A549 (cell line): Measurements from ENCODE around the gene RAPGEF2. TPM values are rescaled to one million over a fixed set of nuclear protein-coding genes. Genes with fewer than 3 reads are reported as not detected.

Experiments used
- ATAC-seq, 2 experiments: fragments of 200-7000 bp in 1 of 2; fragments of >200 bp in 1 of 2; cut with Nextera tagmentation in 1 of 2; cut with Tn5 transposase in 1 of 2; 3 replicates each; pipeline versions ENCODE4 v1.8.0 to v1.9.1; 2018 to 2020; ENCODE audit warnings: mild to moderate bottlenecking in 1 of 2, moderate library complexity in 1 of 2
- CTCF ChIA-PET: fragments of 300-600 bp; sonication (Branson Sonifier 250); formaldehyde crosslinking; extraction: SDS; loops from one replicate; lab custom pipeline; 2021; ENCODE audit warnings: antibody characterized with exemption, inconsistent platforms; lab: Yijun Ruan, JAX
- POLR2A ChIA-PET: fragments of 350-600 bp; formaldehyde crosslinking; extraction: SDS; loops from one replicate; lab custom pipeline; 2021; ENCODE audit warnings: antibody characterized with exemption, inconsistent platforms; lab: Yijun Ruan, JAX
- DNase-seq, 2 experiments: peaks; one replicate each; pipeline versions ENCODE4 v3.0.0 to v3.0.0-alpha.2; 2011 to 2016; ENCODE audit warnings: low read depth in 1 of 2, low spot score in 1 of 2
- FAIRE-seq: peaks from 2 replicates; lab custom pipeline; 2011; peaks lifted over from hg19 to GRCh38; lab: Jason Lieb, UNC
- H3K27ac ChIP-seq, 2 experiments: fragments of >200 bp; sonication (Bioruptor Twin); formaldehyde crosslinking; 3 replicates each; pipeline ENCODE4 v1.5.1; 2016 to 2017
- H3K4me1 ChIP-seq: fragments of >200 bp; sonication (Bioruptor Twin); formaldehyde crosslinking; 3 replicates; pipeline ENCODE4 v1.6.1; 2016
- H3K4me2 ChIP-seq: fragments of >200 bp; sonication (Bioruptor Twin); formaldehyde crosslinking; 3 replicates; pipeline ENCODE4 v1.6.1; 2016
- H3K4me3 ChIP-seq: fragments of >200 bp; sonication (Bioruptor Twin); formaldehyde crosslinking; 3 replicates; pipeline ENCODE4 v1.5.1; 2016
- H3K9me3 ChIP-seq: fragments of >200 bp; sonication (Bioruptor Twin); formaldehyde crosslinking; 3 replicates; pipeline ENCODE4 v1.6.1; 2016
- BHLHE40 ChIP-seq: IDR thresholded peaks from 2 replicates; pipeline ENCODE4 v1.6.1; 2012; ENCODE audit warnings: low read depth, low read length, inconsistent platforms
- CHD2 ChIP-seq: fragments of 150-350 bp; IDR thresholded peaks from 2 replicates; pipeline ENCODE4 v1.6.1; 2014; ENCODE audit warnings: low read length; ENCODE audit not compliant: partially characterized antibody
- CHD4 ChIP-seq: fragments of 200-600 bp; sonication (generic); IDR thresholded peaks from 2 replicates; pipeline ENCODE4 v1.6.1; 2016; ENCODE audit warnings: antibody characterized with exemption, mild to moderate bottlenecking, borderline replicate concordance
- EHF ChIP-seq: fragments of 250-450 bp; sonication (Bioruptor Pico); IDR thresholded peaks from 2 replicates; pipeline ENCODE4 v1.5.0; 2020; ENCODE audit warnings: mild to moderate bottlenecking
- ESRRA ChIP-seq: fragments of 150-350 bp; IDR thresholded peaks from 2 replicates; pipeline ENCODE4 v1.6.1; 2014; ENCODE audit warnings: mild to moderate bottlenecking, low read length, borderline replicate concordance
- FOSB ChIP-seq: fragments of 250-450 bp; sonication (Bioruptor Pico); IDR thresholded peaks from 2 replicates; pipeline ENCODE4 v1.5.0; 2020; ENCODE audit warnings: mild to moderate bottlenecking, moderate library complexity
- FOXS1 ChIP-seq: fragments of 250-450 bp; sonication (Bioruptor Pico); IDR thresholded peaks from 2 replicates; pipeline ENCODE4 v1.5.0; 2020; ENCODE audit warnings: mild to moderate bottlenecking, moderate library complexity
- GATA3 ChIP-seq: IDR thresholded peaks from 2 replicates; pipeline ENCODE4 v1.6.1; 2012; ENCODE audit warnings: borderline replicate concordance
- JUN ChIP-seq, 2 experiments: fragments of >200 bp; sonication (Bioruptor Twin); formaldehyde crosslinking; IDR thresholded peaks; 2 replicates in 1 of 2; 3 replicates in 1 of 2; pipeline ENCODE4 v1.6.1; 2016 to 2017
- KDM5A ChIP-seq: fragments of 200-600 bp; sonication (generic); IDR thresholded peaks from 2 replicates; pipeline ENCODE4 v1.6.1; 2016; ENCODE audit warnings: antibody characterized with exemption, mild to moderate bottlenecking
- NR3C1 ChIP-seq: fragments of >200 bp; sonication (Bioruptor Twin); formaldehyde crosslinking; IDR thresholded peaks from 3 replicates; pipeline ENCODE4 v1.6.1; 2017
- POLR2A ChIP-seq: IDR thresholded peaks from 2 replicates; pipeline ENCODE4 v1.6.1; 2012; ENCODE audit warnings: mild to moderate bottlenecking, low read length
- POLR2AphosphoS2 ChIP-seq: conservative IDR thresholded peaks from 2 replicates; pipeline ENCODE4 v1.6.1; 2012; ENCODE audit warnings: low read length, improper control_type of control experiment, inconsistent platforms
- RAD21 ChIP-seq, 2 experiments: fragments of >200 bp in 1 of 2; sonication (Bioruptor Twin) in 1 of 2; formaldehyde crosslinking in 1 of 2; IDR thresholded peaks in 1 of 2; conservative IDR thresholded peaks in 1 of 2; 2 replicates in 1 of 2; 3 replicates in 1 of 2; pipeline ENCODE4 v1.6.1; 2012 to 2018; ENCODE audit warnings: inconsistent platforms in 1 of 2
- RARB ChIP-seq: fragments of 250-450 bp; sonication (Bioruptor Pico); IDR thresholded peaks from 2 replicates; pipeline ENCODE4 v1.8.0; 2021; ENCODE audit warnings: mild to moderate bottlenecking, moderate library complexity
- RNF2 ChIP-seq: fragments of 200-600 bp; sonication (generic); IDR thresholded peaks from 2 replicates; pipeline ENCODE4 v1.6.1; 2016; ENCODE audit warnings: low read depth, mild to moderate bottlenecking, antibody characterized with exemption, moderate library complexity, borderline replicate concordance
- SREBF2 ChIP-seq: fragments of 450-650 bp; IDR thresholded peaks from 2 replicates; pipeline ENCODE4 v1.6.1; 2014; ENCODE audit warnings: mild to moderate bottlenecking, moderate library complexity
- TFCP2L1 ChIP-seq: fragments of 250-450 bp; sonication (Bioruptor Pico); IDR thresholded peaks from 2 replicates; pipeline ENCODE4 v1.5.0; 2021; ENCODE audit warnings: mild to moderate bottlenecking
- ZC3H11A ChIP-seq: fragments of 450-650 bp; IDR thresholded peaks from 2 replicates; pipeline ENCODE4 v1.6.1; 2014; ENCODE audit warnings: antibody characterized with exemption, mild to moderate bottlenecking
- ZSCAN20 ChIP-seq: fragments of 250-450 bp; sonication (Bioruptor Pico); IDR thresholded peaks from 2 replicates; pipeline ENCODE4 v1.8.0; 2022; ENCODE audit warnings: mild to moderate bottlenecking, moderate library complexity
- WGBS: methylation state at CpG from one replicate; pipeline ENCODE4 v1.1.6; 2017; ENCODE audit errors: missing lambda C conversion rate; 5-methylcytosine and 5-hydroxymethylcytosine counted together
- polyA plus RNA-seq, 4 experiments: library from polyadenylated mRNA; depleted of rRNA in 3 of 4; stranded (reverse); fragments of >200 nt; fragmentation: RNase III in 1 of 4; extraction: RNeasy Plus Mini Kit Qiagen cat#74134 plus additional on column Dnase treatment in 1 of 4; gene quantifications; 2 replicates in 3 of 4; 3 replicates in 1 of 4; pipeline ENCODE4 v1.2.3, GENCODE V29; 2011 to 2017
- TF ChIP-seq, protein P1 (sequence below): fragments of 250-450 bp; sonication (Bioruptor Pico); IDR thresholded peaks from 2 replicates; pipeline ENCODE4 v1.5.0; 2020; ENCODE audit warnings: low read depth, mild to moderate bottlenecking, moderate library complexity
- TF ChIP-seq, protein P2 (sequence below): fragments of 450-650 bp; IDR thresholded peaks from 2 replicates; pipeline ENCODE4 v1.6.1; 2014; ENCODE audit warnings: antibody characterized with exemption
- TF ChIP-seq, protein P3 (sequence below): IDR thresholded peaks from 2 replicates; pipeline ENCODE4 v1.6.1; 2012; ENCODE audit warnings: low read depth, borderline replicate concordance
- TF ChIP-seq, protein P4 (sequence below): IDR thresholded peaks from 2 replicates; pipeline ENCODE4 v1.6.1; 2012
- TF ChIP-seq, protein P5 (sequence below): fragments of 250-450 bp; sonication (Bioruptor Pico); IDR thresholded peaks from 2 replicates; pipeline ENCODE4 v1.5.0; 2021; ENCODE audit warnings: mild to moderate bottlenecking, moderate library complexity, borderline replicate concordance

The RAPGEF2 gene
- polyA plus RNA-seq, 2 of the 4 experiments (the other 2 are of a cell fraction): 10.7 to 31.8 TPM

DNA sequence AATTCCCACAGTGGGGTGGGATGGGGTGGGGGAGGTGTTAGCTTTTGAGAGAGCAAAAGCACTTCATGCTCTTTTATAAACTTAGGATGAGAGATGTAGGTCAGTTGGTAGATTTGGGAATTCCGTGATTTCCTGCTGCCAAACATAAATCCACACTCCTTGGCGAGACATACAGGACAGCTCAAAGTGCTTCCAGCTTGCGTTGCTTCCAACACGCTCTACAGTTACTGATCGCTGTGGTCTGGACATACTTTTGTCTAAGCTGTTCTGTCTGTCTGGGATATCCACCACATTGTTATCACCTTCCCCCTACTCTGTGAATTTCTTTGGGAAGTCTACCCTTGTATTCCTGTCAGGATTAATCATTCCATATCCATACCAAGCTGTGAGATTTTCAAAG, 117.5 kb downstream of the RAPGEF2 start:
- ATAC-seq (no peak), DNase-seq (no peak), FAIRE-seq (no peak)
- no peaks in the 10 kb centered on the region for H3K9me3 ChIP-seq
- WGBS: 92% methylated on average over 5 of the region's 5 CpGs
- H3K4me1 ChIP-seq: no peaks in the 10 kb centered on the region
- ChIA-PET CTCF (interaction anchor here (1.2 kb wide), 1 partner anchor 17 kb away, joined by 3 read pairs; no protein-coding TSS in a partner anchor), POLR2A (no interaction called here)
- no peak overlapping the region for H3K27ac ChIP-seq
- no peak for TF ChIP-seq POLR2A
- TF ChIP-seq, protein P1, sequence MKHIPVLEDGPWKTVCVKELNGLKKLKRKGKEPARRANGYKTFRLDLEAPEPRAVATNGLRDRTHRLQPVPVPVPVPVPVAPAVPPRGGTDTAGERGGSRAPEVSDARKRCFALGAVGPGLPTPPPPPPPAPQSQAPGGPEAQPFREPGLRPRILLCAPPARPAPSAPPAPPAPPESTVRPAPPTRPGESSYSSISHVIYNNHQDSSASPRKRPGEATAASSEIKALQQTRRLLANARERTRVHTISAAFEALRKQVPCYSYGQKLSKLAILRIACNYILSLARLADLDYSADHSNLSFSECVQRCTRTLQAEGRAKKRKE: no peak
- TF ChIP-seq KDM5A: no peak
- no peak for TF ChIP-seq ZC3H11A
- TF ChIP-seq, protein P2, sequence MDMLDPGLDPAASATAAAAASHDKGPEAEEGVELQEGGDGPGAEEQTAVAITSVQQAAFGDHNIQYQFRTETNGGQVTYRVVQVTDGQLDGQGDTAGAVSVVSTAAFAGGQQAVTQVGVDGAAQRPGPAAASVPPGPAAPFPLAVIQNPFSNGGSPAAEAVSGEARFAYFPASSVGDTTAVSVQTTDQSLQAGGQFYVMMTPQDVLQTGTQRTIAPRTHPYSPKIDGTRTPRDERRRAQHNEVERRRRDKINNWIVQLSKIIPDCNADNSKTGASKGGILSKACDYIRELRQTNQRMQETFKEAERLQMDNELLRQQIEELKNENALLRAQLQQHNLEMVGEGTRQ: no peak
- TF ChIP-seq FOSB (CRISPR knock-in tag): no peak
- no peak overlapping the region for H3K4me2 ChIP-seq
- H3K4me3 ChIP-seq: no peak overlapping the region

DNA sequence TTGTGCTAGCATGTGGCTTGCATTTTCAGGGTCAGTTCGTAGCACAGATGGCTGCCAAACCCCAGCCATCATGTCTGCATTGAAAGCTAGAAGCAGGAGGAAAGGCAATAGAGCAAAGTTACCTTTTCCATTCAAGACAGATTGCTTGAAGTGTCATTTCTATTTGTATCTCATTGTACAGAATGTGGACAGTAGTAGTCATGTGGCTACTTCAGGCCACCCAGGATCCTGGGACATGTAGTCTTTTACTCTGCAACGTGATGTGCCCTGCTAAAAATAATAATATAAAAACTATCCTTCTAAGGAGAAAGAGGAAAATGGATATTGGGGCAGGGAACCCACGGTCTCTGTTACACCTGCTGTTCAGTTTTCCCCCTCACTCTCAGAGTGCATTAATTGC, 118.4 kb downstream of the RAPGEF2 start:
- no peak overlapping the region for H3K4me3 ChIP-seq
- no peaks in the 10 kb centered on the region for H3K9me3 ChIP-seq
- DNase-seq (no peak), FAIRE-seq (no peak), ATAC-seq (no peak)
- H3K4me2 ChIP-seq: no peak overlapping the region
- POLR2A ChIA-PET: no interaction called here
- TF ChIP-seq ZC3H11A: no peak
- 82% methylated on average over 3 of the region's 3 CpGs for WGBS
- CTCF ChIA-PET: no interaction called here
- H3K4me1 ChIP-seq: no peaks in the 10 kb centered on the region
- H3K27ac ChIP-seq: no peak overlapping the region

DNA sequence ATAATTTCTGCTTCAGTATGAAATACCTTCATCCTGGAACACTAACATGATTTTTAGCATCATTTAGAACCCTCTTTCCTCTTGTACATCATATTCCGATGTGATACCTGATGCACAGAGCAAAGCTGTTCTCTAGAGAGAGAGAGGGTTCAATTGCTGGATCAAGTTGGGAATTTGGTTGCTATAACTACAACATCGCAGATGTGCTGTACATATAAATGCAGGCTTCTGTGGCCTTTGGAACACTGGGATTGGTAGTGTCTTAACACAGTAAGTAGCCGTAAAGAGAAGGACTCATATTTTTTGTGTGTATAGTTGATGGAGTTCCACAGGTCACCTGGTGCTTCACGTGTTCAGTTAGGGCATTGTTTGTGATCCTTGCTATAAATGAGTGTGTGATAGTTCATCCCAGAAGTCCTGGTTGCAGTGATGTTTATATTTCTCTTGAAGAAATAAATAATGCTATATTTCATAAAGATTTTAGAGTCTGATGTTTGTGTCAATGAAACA, 119.2 kb downstream of the RAPGEF2 start:
- no peak for TF ChIP-seq RAD21 (conservative IDR thresholded peaks at IDR 0.05 in 1 of 2, IDR thresholded peaks at IDR 0.05 in 1 of 2)
- no peak for TF ChIP-seq EHF
- no peak for TF ChIP-seq RNF2
- no peak for TF ChIP-seq BHLHE40
- no peak for TF ChIP-seq CHD4
- no peak for TF ChIP-seq CHD2
- no peak for TF ChIP-seq RARB (CRISPR knock-in tag)
- no peak for TF ChIP-seq FOXS1 (CRISPR knock-in tag)
- TF ChIP-seq JUN (IDR thresholded peaks at IDR 0.05): no peak
- TF ChIP-seq POLR2AphosphoS2: no peak
- TF ChIP-seq NR3C1: no peak
- TF ChIP-seq, protein P3, sequence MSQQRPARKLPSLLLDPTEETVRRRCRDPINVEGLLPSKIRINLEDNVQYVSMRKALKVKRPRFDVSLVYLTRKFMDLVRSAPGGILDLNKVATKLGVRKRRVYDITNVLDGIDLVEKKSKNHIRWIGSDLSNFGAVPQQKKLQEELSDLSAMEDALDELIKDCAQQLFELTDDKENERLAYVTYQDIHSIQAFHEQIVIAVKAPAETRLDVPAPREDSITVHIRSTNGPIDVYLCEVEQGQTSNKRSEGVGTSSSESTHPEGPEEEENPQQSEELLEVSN: no peak
- TF ChIP-seq TFCP2L1 (CRISPR knock-in tag): no peak
- TF ChIP-seq ESRRA: no peak
- no peak for TF ChIP-seq ZC3H11A
- TF ChIP-seq GATA3: no peak
- TF ChIP-seq, protein P4, sequence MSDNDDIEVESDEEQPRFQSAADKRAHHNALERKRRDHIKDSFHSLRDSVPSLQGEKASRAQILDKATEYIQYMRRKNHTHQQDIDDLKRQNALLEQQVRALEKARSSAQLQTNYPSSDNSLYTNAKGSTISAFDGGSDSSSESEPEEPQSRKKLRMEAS: no peak
- TF ChIP-seq SREBF2: no peak
- TF ChIP-seq, protein P5, sequence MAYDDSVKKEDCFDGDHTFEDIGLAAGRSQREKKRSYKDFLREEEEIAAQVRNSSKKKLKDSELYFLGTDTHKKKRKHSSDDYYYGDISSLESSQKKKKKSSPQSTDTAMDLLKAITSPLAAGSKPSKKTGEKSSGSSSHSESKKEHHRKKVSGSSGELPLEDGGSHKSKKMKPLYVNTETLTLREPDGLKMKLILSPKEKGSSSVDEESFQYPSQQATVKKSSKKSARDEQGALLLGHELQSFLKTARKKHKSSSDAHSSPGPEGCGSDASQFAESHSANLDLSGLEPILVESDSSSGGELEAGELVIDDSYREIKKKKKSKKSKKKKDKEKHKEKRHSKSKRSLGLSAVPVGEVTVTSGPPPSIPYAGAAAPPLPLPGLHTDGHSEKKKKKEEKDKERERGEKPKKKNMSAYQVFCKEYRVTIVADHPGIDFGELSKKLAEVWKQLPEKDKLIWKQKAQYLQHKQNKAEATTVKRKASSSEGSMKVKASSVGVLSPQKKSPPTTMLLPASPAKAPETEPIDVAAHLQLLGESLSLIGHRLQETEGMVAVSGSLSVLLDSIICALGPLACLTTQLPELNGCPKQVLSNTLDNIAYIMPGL (CRISPR knock-in tag): no peak
- no peak for TF ChIP-seq ZSCAN20 (CRISPR knock-in tag)
- Histone ChIP-seq H3K4me1 (no peaks in the 10 kb centered on the region), H3K27ac (no peak overlapping the region), H3K4me2 (no peak overlapping the region), H3K9me3 (no peaks in the 10 kb centered on the region), H3K4me3 (no peak overlapping the region)
- CTCF ChIA-PET: no interaction called here
- DNase-seq (no peak), ATAC-seq (no peak), FAIRE-seq (no peak)
- WGBS: 70% methylated on average over 4 of the region's 4 CpGs
- POLR2A ChIA-PET: no interaction called here
